NCI-H2107 (cell line): ENCODE measurements around the gene ZMYND11.

Experiments used
- DNase-seq: peaks from one replicate; lab custom pipeline; 2025; lab: John Stamatoyannopoulos, UW

ZMYND11 gene

GRCh38 chr10:191703-192518 lies 56.7 kb downstream of the ZMYND11 start:
- no peak for DNase-seq

GRCh38 chr10:194281-194680 lies 59.0 kb downstream of the ZMYND11 start:
- no peak for DNase-seq

GRCh38 chr10:200405-200804 lies 65.2 kb downstream of the ZMYND11 start:
- no peak for DNase-seq

- no peak for DNase-seq
Observed at GRCh38 chr10:201328-201771, 66.1 kb downstream of the ZMYND11 start.

- DNase-seq = no peak
Observed at GRCh38 chr10:208616-209015, 73.4 kb downstream of the ZMYND11 start.

GRCh38 chr10:209357-209756 lies 74.1 kb downstream of the ZMYND11 start:
- DNase-seq = no peak

GRCh38 chr10:210297-210696 lies 75.0 kb downstream of the ZMYND11 start:
- no peak for DNase-seq

GRCh38 chr10:215444-215843 lies 80.2 kb downstream of the ZMYND11 start:
- DNase-seq = no peak

- no peak for DNase-seq
Observed at GRCh38 chr10:218798-219197, 83.5 kb downstream of the ZMYND11 start.

- DNase-seq = no peak
Observed at GRCh38 chr10:219731-220472, 84.6 kb downstream of the ZMYND11 start.

- DNase-seq = no peak
Observed at GRCh38 chr10:224571-224970, 89.3 kb downstream of the ZMYND11 start.

GRCh38 chr10:226018-226417 lies 90.8 kb downstream of the ZMYND11 start:
- no peak for DNase-seq

GRCh38 chr10:227014-227413 lies 91.8 kb downstream of the ZMYND11 start:
- no peak for DNase-seq

- DNase-seq = no peak
Observed at GRCh38 chr10:228366-228765, 93.1 kb downstream of the ZMYND11 start.

GRCh38 chr10:230758-231157 lies 95.5 kb downstream of the ZMYND11 start:
- DNase-seq = no peak

- no peak for DNase-seq
Observed at GRCh38 chr10:232061-232460, 96.8 kb downstream of the ZMYND11 start.

GRCh38 chr10:232878-233277 lies 97.6 kb downstream of the ZMYND11 start:
- no peak for DNase-seq

- no peak for DNase-seq
Observed at GRCh38 chr10:234708-235406, 99.6 kb downstream of the ZMYND11 start.

GRCh38 chr10:235915-236314 lies 100.7 kb downstream of the ZMYND11 start:
- no peak for DNase-seq

GRCh38 chr10:239109-239508 lies 103.9 kb downstream of the ZMYND11 start:
- DNase-seq = no peak

- DNase-seq = no peak
Observed at GRCh38 chr10:241451-241850, 106.2 kb downstream of the ZMYND11 start.

GRCh38 chr10:241966-242643 lies 106.8 kb downstream of the ZMYND11 start:
- DNase-seq = no peak
